Hematopoietic multipotent progenitor cell (in vitro differentiated cells): Measurements from ENCODE around the gene STXBP5L. TPM values are rescaled to one million over a fixed set of nuclear protein-coding genes. Genes with fewer than 3 reads are reported as not detected.
"Not testable (repeated sequence)": the region's sequence is repeated elsewhere in the genome, so short reads cannot be mapped to it uniquely, and the experiment has no call there.

Experiments
- DNase-seq, 3 donors: peaks; one replicate each; pipeline ENCODE4 v3.0.0-alpha.2; 2011 to 2015; ENCODE audit warnings: low read depth in 2 of 3, low spot score in 2 of 3
- total RNA-seq: library from RNA; depleted of rRNA; stranded (reverse); fragments of >200 nt; gene quantifications from one replicate; pipeline ENCODE4 v1.2.3, GENCODE V29; 2012

The STXBP5L gene
- total RNA-seq, 1 donor, result not detected

DNA sequence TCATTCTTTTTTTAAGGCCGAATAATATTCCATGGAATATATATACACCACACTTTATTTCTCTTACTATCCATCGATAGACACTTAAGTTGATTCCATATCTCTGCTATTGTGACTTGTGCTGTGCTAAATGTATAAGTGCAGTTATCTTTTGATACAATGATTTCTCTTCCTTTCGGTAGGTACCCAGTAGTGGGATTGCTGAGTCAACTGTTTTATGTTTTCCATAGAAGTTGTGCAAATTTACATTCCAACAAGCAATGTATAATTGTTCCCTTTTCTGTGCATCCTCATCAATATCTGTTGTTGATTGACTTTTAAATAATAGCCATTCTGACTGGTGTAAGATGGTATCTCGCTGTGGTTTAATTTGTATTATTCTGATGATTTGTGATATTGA, 81.0 kb downstream of the STXBP5L start:
- DNase-seq, result no peak

GRCh38 chr3:121018917-121019321, 110.9 kb downstream of the STXBP5L start:
- DNase-seq, result no peak

- DNase-seq, result no peak
Measured at GRCh38 chr3:121063628-121064027, 155.6 kb downstream of the STXBP5L start.

- DNase-seq, result no peak
Measured at GRCh38 chr3:121064121-121064520, 156.1 kb downstream of the STXBP5L start.

GRCh38 chr3:121072133-121072532, 164.1 kb downstream of the STXBP5L start:
- no peak for DNase-seq

DNA sequence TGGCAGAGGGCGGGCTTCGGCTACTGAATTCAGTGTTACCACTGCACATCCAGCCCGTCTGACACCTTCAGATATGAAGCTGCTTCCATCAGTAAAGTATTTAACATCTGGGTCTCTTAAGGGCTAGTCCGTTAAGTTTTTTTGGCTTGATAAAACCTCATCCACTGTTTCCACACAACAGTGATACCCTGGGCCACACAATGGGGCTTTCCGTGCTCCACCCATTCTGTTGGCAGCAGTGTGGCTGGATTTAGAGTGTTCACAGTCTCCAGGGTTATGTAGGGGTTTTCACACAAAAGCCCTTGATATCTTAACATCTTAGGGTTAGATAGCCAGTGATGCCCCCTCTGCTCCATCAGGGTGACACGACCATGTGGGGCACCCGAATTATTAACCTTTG, 165.0 kb downstream of the STXBP5L start:
- no peak for DNase-seq

- no peak for DNase-seq
Measured at GRCh38 chr3:121075191-121075590, 167.2 kb downstream of the STXBP5L start.

- DNase-seq, result not testable (repeated sequence)
Measured at GRCh38 chr3:121078378-121079101, 170.5 kb downstream of the STXBP5L start.

- DNase-seq, result no peak
Measured at GRCh38 chr3:121096953-121097352, 188.9 kb downstream of the STXBP5L start.

- not testable (repeated sequence) for DNase-seq
Measured at GRCh38 chr3:121111086-121111485, 203.1 kb downstream of the STXBP5L start.

GRCh38 chr3:121111914-121112612, 204.1 kb downstream of the STXBP5L start:
- DNase-seq, result no peak

DNA sequence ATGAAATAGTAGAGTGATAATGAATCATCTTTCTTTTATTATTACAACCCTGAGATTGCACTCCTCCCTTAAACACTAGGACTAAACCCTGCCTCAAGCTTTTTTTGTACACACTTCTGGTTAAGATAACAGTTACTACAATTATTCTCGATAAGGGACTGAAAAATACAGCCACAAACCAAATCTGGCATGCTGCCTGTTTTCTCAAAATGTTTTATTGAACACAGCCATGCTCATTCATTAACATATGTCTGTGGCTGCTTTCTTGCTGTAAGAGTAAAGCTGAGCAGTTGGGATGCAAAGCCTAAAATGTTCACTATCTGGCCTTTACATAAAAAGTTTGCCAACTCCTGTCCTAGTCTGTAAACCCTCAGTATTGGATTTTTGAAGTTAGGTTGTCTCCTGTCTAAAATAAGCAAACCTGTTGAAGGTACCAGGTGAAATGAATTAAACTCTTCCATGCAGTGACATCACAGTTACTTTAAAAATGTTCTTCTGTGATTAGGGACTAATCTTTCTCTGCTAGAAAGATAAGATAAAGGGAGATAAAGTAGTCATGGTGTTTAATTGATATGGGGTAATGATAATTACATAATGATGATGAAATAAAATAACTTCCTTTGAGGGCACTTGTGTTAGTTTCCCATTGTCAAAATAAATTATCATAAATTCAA, 218.2 kb downstream of the STXBP5L start:
- DNase-seq, result no peak

DNA sequence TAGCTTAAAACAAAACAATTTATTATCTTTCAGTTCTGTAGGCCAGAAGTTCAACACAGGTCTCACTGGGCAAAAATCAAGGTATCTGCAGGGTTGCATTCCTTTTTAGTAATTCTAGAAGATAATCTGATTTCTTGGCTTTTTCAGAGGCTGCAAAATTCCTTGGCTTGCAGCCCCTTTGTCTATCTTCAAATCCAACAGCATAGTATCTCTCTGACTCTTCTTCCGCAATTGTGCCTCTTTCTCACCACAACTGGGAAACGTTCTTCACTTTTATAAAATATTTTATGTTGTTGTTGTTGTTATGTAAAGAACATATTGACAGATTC, 218.7 kb downstream of the STXBP5L start:
- no peak for DNase-seq

DNA sequence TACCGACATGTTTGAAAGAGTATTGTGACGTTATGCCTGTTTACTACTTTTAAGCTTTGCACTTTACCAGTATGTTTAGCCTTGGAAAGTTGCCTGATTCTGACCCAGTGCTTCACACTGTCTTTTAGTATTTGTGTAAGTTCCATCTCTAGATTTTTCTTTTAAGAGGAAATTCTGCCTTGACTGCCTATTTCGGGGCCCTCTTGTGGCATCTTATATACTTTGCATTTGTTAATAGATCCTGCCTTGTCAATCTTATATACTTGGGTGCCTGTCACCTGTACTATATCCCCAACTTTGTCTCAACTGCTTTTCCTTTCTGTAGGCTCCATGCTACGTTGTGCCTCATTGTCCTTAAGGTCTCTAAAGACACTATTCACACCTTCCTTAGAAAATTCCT, 244.6 kb downstream of the STXBP5L start:
- peak in 1 of 3 donors; percentile 1 for DNase-seq

- DNase-seq, result no peak
Measured at GRCh38 chr3:121153851-121154250, 245.8 kb downstream of the STXBP5L start.

- DNase-seq, result no peak
Measured at GRCh38 chr3:121155028-121155427, 247.0 kb downstream of the STXBP5L start.

- DNase-seq, result no peak
Measured at GRCh38 chr3:121165397-121165837, 257.4 kb downstream of the STXBP5L start.

GRCh38 chr3:121167374-121168139, 259.6 kb downstream of the STXBP5L start:
- no peak for DNase-seq

GRCh38 chr3:121175083-121175482, 267.1 kb downstream of the STXBP5L start:
- no peak for DNase-seq

GRCh38 chr3:121190626-121191025, 282.6 kb downstream of the STXBP5L start:
- not testable (repeated sequence) for DNase-seq

DNA sequence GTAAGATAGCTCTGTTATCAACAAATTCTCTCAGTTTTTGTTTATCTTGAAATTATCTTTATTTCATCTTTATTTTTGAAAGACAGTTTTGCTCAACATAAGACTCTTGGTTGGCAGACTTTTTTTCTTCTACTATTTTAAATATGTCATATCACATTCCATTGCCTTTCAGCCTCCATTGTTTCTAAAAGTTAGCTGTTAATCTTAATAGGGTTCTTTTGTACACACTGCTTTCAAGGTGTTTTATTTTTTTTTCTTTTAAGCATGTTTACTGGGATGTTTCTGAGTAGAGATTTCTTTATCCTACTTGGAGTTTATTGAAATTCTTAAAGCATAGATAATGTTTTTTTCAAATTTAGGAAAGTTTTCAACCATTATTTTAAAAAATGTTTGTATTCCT, 294.6 kb downstream of the STXBP5L start:
- no peak for DNase-seq
